Progenitor cell of endocrine pancreas (in vitro differentiated cells): ENCODE measurements around the gene NPR3. TPM values are rescaled to one million over a fixed set of nuclear protein-coding genes. Genes with fewer than 3 reads are reported as not detected.

ENCODE experiments used
- DNase-seq: peaks from one replicate; pipeline ENCODE4 v3.0.0; 2021; ENCODE audit warnings: low spot score; ENCODE audit not compliant: unreplicated experiment
- H3K27ac Mint-ChIP-seq: 2 replicates; pipeline ENCODE4 v1.8.0; 2021; ENCODE audit warnings: mild to moderate bottlenecking, moderate library complexity, mixed read lengths
- H3K27me3 Mint-ChIP-seq: 2 replicates; pipeline ENCODE4 v1.8.0; 2021; ENCODE audit warnings: mixed read lengths
- H3K36me3 Mint-ChIP-seq: 2 replicates; pipeline ENCODE4 v1.8.0; 2022; ENCODE audit warnings: mixed read lengths; ENCODE audit not compliant: insufficient read depth
- H3K4me1 Mint-ChIP-seq: 2 replicates; pipeline ENCODE4 v1.8.0; 2021; ENCODE audit warnings: low read depth, mixed read lengths
- H3K4me3 Mint-ChIP-seq: 2 replicates; pipeline ENCODE4 v1.8.0; 2021; ENCODE audit warnings: low read depth, mild to moderate bottlenecking, moderate library complexity, mixed read lengths
- H3K9me3 Mint-ChIP-seq: 2 replicates; pipeline ENCODE4 v1.8.0; 2021; ENCODE audit warnings: low read depth, mixed read lengths
- CTCF ChIP-seq: fragments of 200-600 bp; sonication (generic); IDR thresholded peaks from one replicate; pipeline ENCODE4 v1.5.0; 2021; ENCODE audit warnings: antibody characterized with exemption, mild to moderate bottlenecking; ENCODE audit not compliant: unreplicated experiment
- total RNA-seq: library from RNA; stranded (reverse); gene quantifications from 2 replicates; pipeline ENCODE4 v1.2.1, GENCODE V29; 2021

NPR3 gene
- total RNA-seq, 1 donor from 2014 or later, result 1.0 TPM

- no peak overlapping the region for H3K27ac Mint-ChIP-seq
- H3K4me3 Mint-ChIP-seq, result no peak overlapping the region
- peaks cover 7% of the 10 kb centered on the region for H3K9me3 Mint-ChIP-seq
- TF ChIP-seq CTCF, result no peak
- H3K4me1 Mint-ChIP-seq, result no peaks in the 10 kb centered on the region
- H3K36me3 Mint-ChIP-seq, result no peaks in the 10 kb centered on the region
- no peak for DNase-seq
- H3K27me3 Mint-ChIP-seq, result peaks cover 39% of the 10 kb centered on the region
Observed at GRCh38 chr5:32720300-32720699, 9.2 kb downstream of the NPR3 start.

- TF ChIP-seq CTCF, result no peak
- Mint-ChIP-seq H3K4me1 (no peaks in the 10 kb centered on the region), H3K36me3 (no peaks in the 10 kb centered on the region), H3K27me3 (peaks cover 29% of the 10 kb centered on the region), H3K4me3 (no peak overlapping the region), H3K9me3 (peaks cover 7% of the 10 kb centered on the region), H3K27ac (no peak overlapping the region)
- no peak for DNase-seq
Observed at GRCh38 chr5:32721626-32722025, 10.5 kb downstream of the NPR3 start.

GRCh38 chr5:32722957-32723356, 11.8 kb downstream of the NPR3 start:
- peaks cover 12% of the 10 kb centered on the region for H3K9me3 Mint-ChIP-seq
- H3K4me1 Mint-ChIP-seq, result no peaks in the 10 kb centered on the region
- no peak overlapping the region for H3K4me3 Mint-ChIP-seq
- H3K27ac Mint-ChIP-seq, result no peak overlapping the region
- TF ChIP-seq CTCF, result no peak
- peaks cover 22% of the 10 kb centered on the region for H3K27me3 Mint-ChIP-seq
- no peak for DNase-seq
- H3K36me3 Mint-ChIP-seq, result no peaks in the 10 kb centered on the region

- no peak for DNase-seq
- Mint-ChIP-seq H3K36me3 (no peaks in the 10 kb centered on the region), H3K9me3 (peaks cover 9% of the 10 kb centered on the region), H3K27me3 (peaks cover 20% of the 10 kb centered on the region), H3K4me3 (no peak overlapping the region), H3K4me1 (no peaks in the 10 kb centered on the region), H3K27ac (no peak overlapping the region)
- TF ChIP-seq CTCF, result no peak
Observed at GRCh38 chr5:32724526-32724925, 13.4 kb downstream of the NPR3 start.

DNA sequence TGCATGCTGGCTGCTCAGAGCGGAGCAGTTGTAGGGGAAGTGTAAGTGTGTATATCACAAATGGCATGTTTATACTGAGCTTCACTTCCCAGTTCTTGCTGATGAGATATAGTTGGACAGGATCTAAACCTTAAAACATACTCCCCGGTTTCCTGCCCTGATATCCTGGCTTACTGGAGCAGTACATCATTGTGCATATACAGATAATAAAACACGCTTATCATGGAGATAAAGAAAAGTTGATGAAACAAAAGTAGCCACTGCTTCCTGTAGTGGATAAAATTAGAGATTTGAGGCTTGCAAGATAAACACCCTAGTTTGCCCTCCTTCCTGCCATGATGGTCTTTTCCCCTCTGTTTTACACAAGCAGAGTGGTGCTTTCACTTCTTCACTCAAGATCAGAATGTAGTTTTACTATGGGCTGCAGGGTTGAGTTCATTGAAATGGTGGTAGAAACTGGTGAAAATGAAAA, 15.0 kb downstream of the NPR3 start:
- peaks cover 18% of the 10 kb centered on the region for H3K27me3 Mint-ChIP-seq
- H3K9me3 Mint-ChIP-seq, result peaks cover 6% of the 10 kb centered on the region
- H3K4me1 Mint-ChIP-seq, result no peaks in the 10 kb centered on the region

More for the DNA sequence above, 15.0 kb downstream of the NPR3 start:
- H3K4me3 Mint-ChIP-seq, result no peak overlapping the region
- H3K36me3 Mint-ChIP-seq, result no peaks in the 10 kb centered on the region
- TF ChIP-seq CTCF, result no peak
- DNase-seq, result no peak
- H3K27ac Mint-ChIP-seq, result no peak overlapping the region
